ENCODE measurements around the gene TEX38. TPM values are rescaled to one million over a fixed set of nuclear protein-coding genes. Genes with fewer than 3 reads are reported as not detected.
"Not testable (repeated sequence)": the region's sequence is repeated elsewhere in the genome, so short reads cannot be mapped to it uniquely, and the experiment has no call there.

TEX38 gene
- total RNA-seq, 1 experiment from 2014 or later: not detected

- Mint-ChIP-seq H3K4me3 (ENCODE audit: unreplicated experiment) (no peak overlapping the region), H3K36me3 (ENCODE audit: insufficient read depth, unreplicated experiment) (peaks cover 16% of the 10 kb centered on the region), H3K27ac (ENCODE audit: unreplicated experiment) (no peak overlapping the region), H3K4me1 (ENCODE audit: low read depth, unreplicated experiment) (no peaks in the 10 kb centered on the region), H3K27me3 (ENCODE audit: insufficient read depth, unreplicated experiment) (no peaks in the 10 kb centered on the region), H3K9me3 (ENCODE audit: unreplicated experiment) (no peaks in the 10 kb centered on the region)
- CTCF ChIA-PET: no interaction called here
- intact Hi-C loops (cut with micrococcal nuclease; ENCODE audit: unreplicated experiment): no loop called here
- Histone ChIP-seq H3K4me1 (no peaks in the 10 kb centered on the region), H3K36me3 (ENCODE audit: control insufficient read depth, insufficient read depth, low read length) (no peaks in the 10 kb centered on the region), H3K27me3 (replicated peaks; ENCODE audit: control insufficient read depth, insufficient read depth, low read length) (no peaks in the 10 kb centered on the region), H3K4me3 (ENCODE audit: low read depth, low read length) (no peak overlapping the region), H3K9me3 (no peaks in the 10 kb centered on the region)
- POLR2A ChIA-PET: no interaction called here
- DNase-seq: no peak
- no TSS peak for BruUV-seq (replicated peaks)
- TF ChIP-seq CTCF (IDR thresholded peaks at IDR 0.05; ENCODE audit: insufficient read depth in 1 of 2, low read depth in 1 of 2, low read length in 1 of 2, severe bottlenecking in 1 of 2, unreplicated experiment in 1 of 2): no peak
These were observed 21.9 kb upstream of the TEX38 start for GRCh38 chr1:46649764-46650163.

GRCh38 chr1:46650491-46650890, 21.2 kb upstream of the TEX38 start:
- H3K36me3 ChIP-seq (ENCODE audit: control insufficient read depth, insufficient read depth, low read length): no peaks in the 10 kb centered on the region
- BruUV-seq (replicated peaks): no TSS peak
- no peaks in the 10 kb centered on the region for H3K27me3 Mint-ChIP-seq (ENCODE audit: insufficient read depth, unreplicated experiment)
- intact Hi-C loops (cut with micrococcal nuclease; ENCODE audit: unreplicated experiment): no loop called here
- H3K4me3 Mint-ChIP-seq (ENCODE audit: unreplicated experiment): no peak overlapping the region
- CTCF ChIA-PET: interaction anchor here (0.7 kb wide), 1 partner anchor 350 kb away, joined by 3 read pairs; no protein-coding TSS in a partner anchor
- H3K27ac Mint-ChIP-seq (ENCODE audit: unreplicated experiment): no peak overlapping the region
- no peak for TF ChIP-seq CTCF (IDR thresholded peaks at IDR 0.05; ENCODE audit: insufficient read depth in 1 of 2, low read depth in 1 of 2, low read length in 1 of 2, severe bottlenecking in 1 of 2, unreplicated experiment in 1 of 2)
- no peak overlapping the region for H3K4me3 ChIP-seq (ENCODE audit: low read depth, low read length)
- POLR2A ChIA-PET: no interaction called here
- no peaks in the 10 kb centered on the region for H3K4me1 ChIP-seq
- no peaks in the 10 kb centered on the region for H3K27me3 ChIP-seq (replicated peaks; ENCODE audit: control insufficient read depth, insufficient read depth, low read length)
- no peaks in the 10 kb centered on the region for H3K4me1 Mint-ChIP-seq (ENCODE audit: low read depth, unreplicated experiment)
- no peaks in the 10 kb centered on the region for H3K9me3 ChIP-seq
- DNase-seq: no peak
- no peaks in the 10 kb centered on the region for H3K9me3 Mint-ChIP-seq (ENCODE audit: unreplicated experiment)
- peaks cover 16% of the 10 kb centered on the region for H3K36me3 Mint-ChIP-seq (ENCODE audit: insufficient read depth, unreplicated experiment)

- H3K4me3 Mint-ChIP-seq (ENCODE audit: unreplicated experiment); H3K27me3 Mint-ChIP-seq (ENCODE audit: insufficient read depth, unreplicated experiment); BruUV-seq (replicated peaks); H3K4me1 ChIP-seq; CTCF ChIA-PET; H3K4me3 ChIP-seq (ENCODE audit: low read depth, low read length); H3K27ac Mint-ChIP-seq (ENCODE audit: unreplicated experiment); H3K27me3 ChIP-seq (replicated peaks; ENCODE audit: control insufficient read depth, insufficient read depth, low read length); H3K9me3 Mint-ChIP-seq (ENCODE audit: unreplicated experiment); H3K36me3 ChIP-seq (ENCODE audit: control insufficient read depth, insufficient read depth, low read length); intact Hi-C loops (cut with micrococcal nuclease; ENCODE audit: unreplicated experiment); H3K9me3 ChIP-seq; POLR2A ChIA-PET; DNase-seq; H3K4me1 Mint-ChIP-seq (ENCODE audit: low read depth, unreplicated experiment): not testable (repeated sequence)
- H3K36me3 Mint-ChIP-seq (ENCODE audit: insufficient read depth, unreplicated experiment): peaks cover 16% of the 10 kb centered on the region
These were observed 20.5 kb upstream of the TEX38 start for GRCh38 chr1:46651152-46651551.

Measured in Caco-2 (cell line).